Vagina (tissue), 2 donors: ENCODE measurements around the gene EEIG2. TPM values are rescaled to one million over a fixed set of nuclear protein-coding genes. Genes with fewer than 3 reads are reported as not detected.
"Not testable (repeated sequence)": the region's sequence is repeated elsewhere in the genome, so short reads cannot be mapped to it uniquely, and the experiment has no call there.

ENCODE experiments used
- DNase-seq, 2 donors: peaks; one replicate each; pipeline ENCODE4 v3.0.0-alpha.2; 2017; ENCODE audit errors: extremely low spot score in 2 of 2
- H3K27ac ChIP-seq: fragments of 200-600 bp; sonication (generic); one replicate; pipeline ENCODE4 v1.5.1; 2019
- H3K27me3 ChIP-seq: fragments of 200-600 bp; sonication (generic); one replicate; pipeline ENCODE4 v1.5.1; 2019
- H3K36me3 ChIP-seq, 2 donors: fragments of 200-600 bp; sonication (generic); one replicate each; pipeline ENCODE4 v1.5.1; 2017 to 2019
- H3K4me1 ChIP-seq: fragments of 200-600 bp; sonication (generic); one replicate; pipeline ENCODE4 v1.5.1; 2019
- H3K4me3 ChIP-seq, 2 donors: fragments of 200-600 bp; sonication (generic); 1 replicate in 1 of 2; 2 replicates in 1 of 2; pipeline ENCODE4 v1.5.1; 2016 to 2019
- H3K9me3 ChIP-seq: fragments of 200-600 bp; sonication (generic); one replicate; pipeline ENCODE4 v1.5.1; 2019
- CTCF ChIP-seq, 3 experiments: fragments of 450-650 bp in 2 of 3; fragments of 200-600 bp in 1 of 3; sonication (generic) in 1 of 3; IDR thresholded peaks; one replicate each; pipeline ENCODE4 v1.5.1; 2017 to 2019; ENCODE audit warnings: antibody characterized with exemption in 3 of 3, mild to moderate bottlenecking in 2 of 3, moderate library complexity in 2 of 3
- POLR2A ChIP-seq, 2 donors: fragments of 450-650 bp; IDR thresholded peaks; one replicate each; pipeline ENCODE4 v1.6.1; 2017; ENCODE audit warnings: antibody characterized with exemption in 2 of 2, mild to moderate bottlenecking in 2 of 2, moderate library complexity in 2 of 2
- POLR2AphosphoS5 ChIP-seq, 2 donors: sonication (generic); formaldehyde crosslinking; IDR thresholded peaks; one replicate each; pipeline ENCODE4 v1.9.0; 2017; ENCODE audit warnings: antibody characterized with exemption in 2 of 2, mild to moderate bottlenecking in 2 of 2, low read depth in 1 of 2; ENCODE audit not compliant: insufficient read depth in 1 of 2
- intact Hi-C: fragments of 100-400 bp; cut with DNase I; formaldehyde crosslinking; loops from one replicate; pipeline ENCODE4 v1.15.1; 2023
- total RNA-seq: library from RNA; depleted of rRNA; stranded (reverse); fragments of >200 nt; gene quantifications from one replicate; pipeline ENCODE4 v1.2.3, GENCODE V29; 2016

EEIG2 gene
- total RNA-seq, 1 donor from 2014 or later: 11.5 TPM

GRCh38 chr1:108537976-108538375, 21.9 kb upstream of the EEIG2 start:
- no peak overlapping the region for H3K27ac ChIP-seq
- intact Hi-C loops: no loop called here
- no peaks in the 10 kb centered on the region for H3K27me3 ChIP-seq
- H3K9me3 ChIP-seq: no peaks in the 10 kb centered on the region
- no peak for DNase-seq
- TF ChIP-seq POLR2AphosphoS5 (IDR thresholded peaks at IDR 0.05; ENCODE audit: insufficient read depth in 1 of 2, low read depth in 1 of 2) (no peak), POLR2A (IDR thresholded peaks at IDR 0.05) (no peak), CTCF (IDR thresholded peaks at IDR 0.05) (no peak)
- no peaks in the 10 kb centered on the region for H3K4me1 ChIP-seq
- H3K36me3 ChIP-seq: no peaks in the 10 kb centered on the region
- H3K4me3 ChIP-seq: no peak overlapping the region

- Histone ChIP-seq H3K4me1 (no peaks in the 10 kb centered on the region), H3K27ac (no peak overlapping the region), H3K9me3 (no peaks in the 10 kb centered on the region), H3K27me3 (no peaks in the 10 kb centered on the region), H3K36me3 (no peaks in the 10 kb centered on the region), H3K4me3 (no peak overlapping the region)
- intact Hi-C loops: no loop called here
- DNase-seq: no peak
- TF ChIP-seq POLR2A (IDR thresholded peaks at IDR 0.05) (no peak), POLR2AphosphoS5 (IDR thresholded peaks at IDR 0.05; ENCODE audit: insufficient read depth in 1 of 2, low read depth in 1 of 2) (no peak), CTCF (IDR thresholded peaks at IDR 0.05) (no peak)
These were observed 18.9 kb upstream of the EEIG2 start for GRCh38 chr1:108540977-108541376.

- intact Hi-C loops: no loop called here
- Histone ChIP-seq H3K9me3 (no peaks in the 10 kb centered on the region), H3K36me3 (no peaks in the 10 kb centered on the region), H3K4me3 (no peak overlapping the region), H3K27ac (no peak overlapping the region), H3K4me1 (no peaks in the 10 kb centered on the region), H3K27me3 (no peaks in the 10 kb centered on the region)
- no peak for DNase-seq
- no peak for TF ChIP-seq CTCF (IDR thresholded peaks at IDR 0.05)
- no peak for TF ChIP-seq POLR2AphosphoS5 (IDR thresholded peaks at IDR 0.05; ENCODE audit: insufficient read depth in 1 of 2, low read depth in 1 of 2)
- no peak for TF ChIP-seq POLR2A (IDR thresholded peaks at IDR 0.05)
These were observed 18.0 kb upstream of the EEIG2 start for GRCh38 chr1:108541861-108542260.

- H3K36me3 ChIP-seq, H3K27ac ChIP-seq, H3K27me3 ChIP-seq, H3K9me3 ChIP-seq, H3K4me3 ChIP-seq, H3K4me1 ChIP-seq, DNase-seq, intact Hi-C loops: not testable (repeated sequence)
These were observed 12.4 kb upstream of the EEIG2 start for GRCh38 chr1:108547493-108547892.

- no peak overlapping the region for H3K4me3 ChIP-seq
- no peaks in the 10 kb centered on the region for H3K4me1 ChIP-seq
- intact Hi-C loops: no loop called here
- H3K36me3 ChIP-seq: no peaks in the 10 kb centered on the region
- no peak for DNase-seq
- no peaks in the 10 kb centered on the region for H3K27me3 ChIP-seq
- H3K27ac ChIP-seq: no peak overlapping the region
- H3K9me3 ChIP-seq: no peaks in the 10 kb centered on the region
- no peak for TF ChIP-seq POLR2AphosphoS5 (IDR thresholded peaks at IDR 0.05; ENCODE audit: insufficient read depth in 1 of 2, low read depth in 1 of 2)
- no peak for TF ChIP-seq POLR2A (IDR thresholded peaks at IDR 0.05)
- TF ChIP-seq CTCF (IDR thresholded peaks at IDR 0.05): no peak
These were observed 8.6 kb upstream of the EEIG2 start for GRCh38 chr1:108551137-108551862.
